Loucy (cell line): ENCODE data around the gene ARHGAP6.

Source experiments
- H2AFZ ChIP-seq: fragments of 200-600 bp; sonication (generic); 2 replicates; pipeline ENCODE4 v1.6.0; 2016; ENCODE audit warnings: antibody characterized with exemption, mild to moderate bottlenecking, low read length, moderate library complexity
- H3F3A ChIP-seq: fragments of 200-600 bp; 2 replicates; pipeline ENCODE4 v1.6.0; 2016; ENCODE audit warnings: antibody characterized with exemption, low read depth, mild to moderate bottlenecking
- H3K27me3 ChIP-seq: fragments of 200-600 bp; sonication (generic); 2 replicates; pipeline ENCODE4 v1.6.1; 2014; ENCODE audit warnings: low read length, mild to moderate bottlenecking; ENCODE audit not compliant: insufficient read depth, poor library complexity, severe bottlenecking
- H3K36me3 ChIP-seq: fragments of 200-600 bp; sonication (generic); 2 replicates; pipeline ENCODE4 v1.6.1; 2016; ENCODE audit warnings: low read length; ENCODE audit not compliant: insufficient read depth
- H3K4me1 ChIP-seq: fragments of 200-600 bp; sonication (generic); 2 replicates; pipeline ENCODE4 v1.5.1; 2014; ENCODE audit warnings: low read length, mild to moderate bottlenecking; ENCODE audit not compliant: insufficient read depth, poor library complexity, severe bottlenecking
- H3K4me2 ChIP-seq: fragments of 200-600 bp; sonication (generic); 2 replicates; pipeline ENCODE4 v1.6.0; 2014; ENCODE audit warnings: antibody characterized with exemption, low read length, low read depth, mild to moderate bottlenecking; ENCODE audit not compliant: poor library complexity, severe bottlenecking
- H3K4me3 ChIP-seq: fragments of 200-600 bp; sonication (generic); 2 replicates; pipeline ENCODE4 v1.5.1; 2014; ENCODE audit warnings: low read length, mild to moderate bottlenecking, mixed read lengths; ENCODE audit not compliant: poor library complexity, severe bottlenecking
- H3K79me2 ChIP-seq: fragments of 200-600 bp; sonication (generic); 2 replicates; pipeline ENCODE4 v1.6.1; 2014; ENCODE audit warnings: low read length; ENCODE audit not compliant: insufficient read depth
- H3K9ac ChIP-seq: fragments of 200-600 bp; sonication (generic); 2 replicates; pipeline ENCODE4 v1.6.0; 2014; ENCODE audit warnings: mild to moderate bottlenecking, low read depth, low read length, moderate library complexity; ENCODE audit not compliant: poor library complexity, severe bottlenecking
- H3K9me2 ChIP-seq: fragments of 200-600 bp; sonication (generic); replicated peaks from 2 replicates; pipeline ENCODE4 v1.6.1; 2016; ENCODE audit warnings: low read depth, low read length, mixed read lengths
- H3K9me3 ChIP-seq: fragments of 200-600 bp; sonication (generic); 2 replicates; pipeline ENCODE4 v1.6.1; 2014; ENCODE audit warnings: mild to moderate bottlenecking, antibody characterized with exemption, low read length, low read depth; ENCODE audit not compliant: insufficient read depth
- H4K20me1 ChIP-seq: fragments of 200-600 bp; sonication (generic); 2 replicates; pipeline ENCODE4 v1.6.0; 2014; ENCODE audit warnings: antibody characterized with exemption, low read length, mild to moderate bottlenecking; ENCODE audit not compliant: insufficient read depth, poor library complexity, severe bottlenecking
- EZH2phosphoT487 ChIP-seq: fragments of 200-600 bp; IDR thresholded peaks from 2 replicates; pipeline ENCODE4 v1.6.1; 2018; ENCODE audit warnings: antibody characterized with exemption, mild to moderate bottlenecking, moderate library complexity, borderline replicate concordance
- TF ChIP-seq, protein P1 (sequence below): fragments of 200-600 bp; sonication (generic); conservative IDR thresholded peaks from 2 replicates; pipeline ENCODE4 v1.5.1; 2014; ENCODE audit warnings: mild to moderate bottlenecking, antibody characterized with exemption, low read length

Gene ARHGAP6

DNA sequence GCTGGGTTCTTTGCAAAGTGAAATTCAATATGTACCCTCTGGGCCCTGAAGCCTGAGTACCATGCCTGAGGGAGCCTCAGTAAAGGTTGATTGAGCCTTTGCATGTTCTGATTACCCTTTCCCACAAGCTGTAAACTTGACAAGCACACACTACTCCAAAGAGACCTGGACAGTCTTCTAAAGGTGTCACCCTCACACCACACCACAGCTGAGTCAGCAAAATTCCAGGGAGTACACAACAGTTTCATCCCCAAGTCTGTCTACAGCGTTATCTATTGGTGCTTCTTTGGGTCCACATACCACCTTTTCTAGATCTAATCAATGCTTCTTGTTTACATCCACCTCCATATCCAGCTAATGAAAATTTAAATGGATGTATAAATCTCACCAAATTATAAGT is 191.7 kb downstream of the ARHGAP6 start:
- Histone ChIP-seq H4K20me1 (no peaks in the 10 kb centered on the region), H3K4me3 (no peak overlapping the region), H3K9me2 (no peaks in the 10 kb centered on the region), H3K9ac (no peak overlapping the region), H3K9me3 (no peaks in the 10 kb centered on the region), H3F3A (no peaks in the 10 kb centered on the region), H3K27me3 (no peaks in the 10 kb centered on the region), H2AFZ (no peak overlapping the region), H3K4me2 (no peak overlapping the region), H3K36me3 (no peaks in the 10 kb centered on the region), H3K79me2 (no peaks in the 10 kb centered on the region), H3K4me1 (no peaks in the 10 kb centered on the region)
- TF ChIP-seq, protein P1, sequence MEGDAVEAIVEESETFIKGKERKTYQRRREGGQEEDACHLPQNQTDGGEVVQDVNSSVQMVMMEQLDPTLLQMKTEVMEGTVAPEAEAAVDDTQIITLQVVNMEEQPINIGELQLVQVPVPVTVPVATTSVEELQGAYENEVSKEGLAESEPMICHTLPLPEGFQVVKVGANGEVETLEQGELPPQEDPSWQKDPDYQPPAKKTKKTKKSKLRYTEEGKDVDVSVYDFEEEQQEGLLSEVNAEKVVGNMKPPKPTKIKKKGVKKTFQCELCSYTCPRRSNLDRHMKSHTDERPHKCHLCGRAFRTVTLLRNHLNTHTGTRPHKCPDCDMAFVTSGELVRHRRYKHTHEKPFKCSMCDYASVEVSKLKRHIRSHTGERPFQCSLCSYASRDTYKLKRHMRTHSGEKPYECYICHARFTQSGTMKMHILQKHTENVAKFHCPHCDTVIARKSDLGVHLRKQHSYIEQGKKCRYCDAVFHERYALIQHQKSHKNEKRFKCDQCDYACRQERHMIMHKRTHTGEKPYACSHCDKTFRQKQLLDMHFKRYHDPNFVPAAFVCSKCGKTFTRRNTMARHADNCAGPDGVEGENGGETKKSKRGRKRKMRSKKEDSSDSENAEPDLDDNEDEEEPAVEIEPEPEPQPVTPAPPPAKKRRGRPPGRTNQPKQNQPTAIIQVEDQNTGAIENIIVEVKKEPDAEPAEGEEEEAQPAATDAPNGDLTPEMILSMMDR = no peak
- TF ChIP-seq EZH2phosphoT487 = no peak

DNA sequence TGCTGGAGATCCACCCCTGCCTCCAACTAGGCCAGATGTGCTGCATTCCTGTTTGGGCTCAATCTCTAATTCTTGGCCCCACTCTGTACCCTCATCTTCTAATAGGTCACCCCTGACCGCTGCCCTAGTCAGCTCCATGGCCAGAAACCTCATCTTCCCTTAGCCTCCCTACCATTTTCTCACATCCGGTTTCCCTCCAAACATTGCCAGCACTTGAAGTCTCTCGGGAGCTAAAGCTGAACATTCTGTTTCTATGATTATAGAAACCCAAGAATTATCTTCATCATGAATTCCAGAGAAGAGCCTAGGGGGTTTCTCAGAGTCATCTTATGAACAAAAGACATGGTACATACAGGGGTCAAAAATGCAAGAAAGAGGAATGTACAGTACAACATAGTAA is 192.8 kb downstream of the ARHGAP6 start:
- no peaks in the 10 kb centered on the region for H3F3A ChIP-seq

DNA sequence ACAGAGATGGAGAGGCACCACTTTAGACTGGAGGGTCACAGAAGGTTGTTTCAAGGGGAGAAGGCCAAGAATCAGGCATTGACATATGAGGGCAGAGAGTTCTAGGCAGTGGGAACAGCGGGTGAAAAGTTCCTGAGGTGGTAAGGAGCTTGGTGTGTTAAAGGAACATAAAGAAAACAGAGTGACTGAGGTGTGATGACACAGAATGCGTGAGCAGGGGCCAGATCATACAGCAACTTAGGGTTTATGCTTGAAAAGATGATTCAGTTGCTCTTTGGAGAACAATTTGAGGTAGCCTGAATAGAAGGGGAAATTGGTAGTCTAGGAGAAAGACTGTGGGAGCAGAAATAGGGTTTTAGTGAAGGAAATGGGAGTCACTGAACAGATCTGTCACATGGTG is 193.3 kb downstream of the ARHGAP6 start:
- Histone ChIP-seq H3F3A (no peaks in the 10 kb centered on the region), H3K4me2 (no peak overlapping the region), H3K9me3 (no peaks in the 10 kb centered on the region), H3K4me1 (no peaks in the 10 kb centered on the region), H3K79me2 (no peaks in the 10 kb centered on the region), H4K20me1 (no peaks in the 10 kb centered on the region), H3K36me3 (no peaks in the 10 kb centered on the region), H3K4me3 (no peak overlapping the region), H3K27me3 (no peaks in the 10 kb centered on the region), H3K9ac (no peak overlapping the region), H2AFZ (no peak overlapping the region), H3K9me2 (no peaks in the 10 kb centered on the region)
- no peak for TF ChIP-seq EZH2phosphoT487
- TF ChIP-seq, protein P1 = no peak

More for the DNA sequence above, 192.8 kb downstream of the ARHGAP6 start:
- Histone ChIP-seq H3K9ac (no peak overlapping the region), H3K9me2 (no peaks in the 10 kb centered on the region), H4K20me1 (no peaks in the 10 kb centered on the region), H3K4me1 (no peaks in the 10 kb centered on the region), H3K4me3 (no peak overlapping the region), H3K36me3 (no peaks in the 10 kb centered on the region), H2AFZ (no peak overlapping the region), H3K27me3 (no peaks in the 10 kb centered on the region), H3K79me2 (no peaks in the 10 kb centered on the region), H3K9me3 (no peaks in the 10 kb centered on the region), H3K4me2 (no peak overlapping the region)
- TF ChIP-seq, protein P1 = no peak
- TF ChIP-seq EZH2phosphoT487 = no peak
